DND-41 (cell line): Measurements from ENCODE around the gene ZNF277.

Source experiments
- ATAC-seq: fragments of 200-7000 bp; cut with Tn5 transposase; 3 replicates; pipeline ENCODE4 v1.9.1; 2021; ENCODE audit warnings: low read depth; ENCODE audit not compliant: insufficient read depth
- DNase-seq: peaks from one replicate; pipeline ENCODE4 v3.0.0-alpha.2; 2020
- H2AFZ ChIP-seq: 2 replicates; pipeline ENCODE4 v1.6.0; 2012; ENCODE audit warnings: low read depth, low read length
- H3K27ac ChIP-seq: 2 replicates; pipeline ENCODE4 v1.5.1; 2012; ENCODE audit warnings: low read length, inconsistent platforms
- H3K27me3 ChIP-seq: fragments of 200-600 bp; sonication (generic); 2 replicates; pipeline ENCODE4 v1.6.0; 2012; ENCODE audit warnings: low read length, mild to moderate bottlenecking, inconsistent platforms; ENCODE audit not compliant: insufficient read depth, poor library complexity
- H3K36me3 ChIP-seq: 2 replicates; pipeline ENCODE4 v1.5.1; 2012; ENCODE audit warnings: low read length, inconsistent platforms; ENCODE audit not compliant: insufficient read depth
- H3K4me1 ChIP-seq: 2 replicates; pipeline ENCODE4 v1.5.1; 2012; ENCODE audit warnings: mild to moderate bottlenecking, low read length; ENCODE audit not compliant: insufficient read depth
- H3K4me2 ChIP-seq: 2 replicates; pipeline ENCODE4 v1.6.0; 2012; ENCODE audit warnings: mild to moderate bottlenecking, moderate library complexity, low read length, inconsistent platforms; ENCODE audit not compliant: insufficient read depth
- H3K4me3 ChIP-seq, 2 experiments: fragments of 200-600 bp in 1 of 2; shearing (Covaris generic) in 1 of 2; 2 replicates each; pipeline ENCODE4 v1.5.1; 2012 to 2016; ENCODE audit warnings: inconsistent platforms in 2 of 2, low read length in 2 of 2, mild to moderate bottlenecking in 2 of 2, low read depth in 1 of 2, moderate library complexity in 1 of 2
- H3K79me2 ChIP-seq: 2 replicates; pipeline ENCODE4 v1.6.0; 2012; ENCODE audit warnings: low read length, inconsistent platforms; ENCODE audit not compliant: insufficient read depth
- H3K9ac ChIP-seq: 2 replicates; pipeline ENCODE4 v1.6.0; 2012; ENCODE audit warnings: low read depth, mild to moderate bottlenecking, inconsistent platforms, low read length, moderate library complexity
- H3K9me3 ChIP-seq: 2 replicates; pipeline ENCODE4 v1.5.1; 2012; ENCODE audit warnings: low read length, moderate library complexity, mild to moderate bottlenecking, inconsistent platforms; ENCODE audit not compliant: insufficient read depth, severe bottlenecking
- H4K20me1 ChIP-seq: 2 replicates; pipeline ENCODE4 v1.6.0; 2012; ENCODE audit warnings: low read length; ENCODE audit not compliant: insufficient read depth
- CTCF ChIP-seq: IDR thresholded peaks from 2 replicates; pipeline ENCODE4 v1.5.1; 2012; ENCODE audit warnings: borderline replicate concordance, low read length, moderate library complexity, mild to moderate bottlenecking; ENCODE audit not compliant: poor library complexity, severe bottlenecking; ENCODE audit errors: extremely low read depth
- EZH2 ChIP-seq: IDR thresholded peaks from 3 replicates; pipeline ENCODE4 v1.6.1; 2012; ENCODE audit warnings: borderline replicate concordance, low read depth, mild to moderate bottlenecking, moderate library complexity, low read length, inconsistent platforms; ENCODE audit not compliant: severe bottlenecking

Gene ZNF277

DNA sequence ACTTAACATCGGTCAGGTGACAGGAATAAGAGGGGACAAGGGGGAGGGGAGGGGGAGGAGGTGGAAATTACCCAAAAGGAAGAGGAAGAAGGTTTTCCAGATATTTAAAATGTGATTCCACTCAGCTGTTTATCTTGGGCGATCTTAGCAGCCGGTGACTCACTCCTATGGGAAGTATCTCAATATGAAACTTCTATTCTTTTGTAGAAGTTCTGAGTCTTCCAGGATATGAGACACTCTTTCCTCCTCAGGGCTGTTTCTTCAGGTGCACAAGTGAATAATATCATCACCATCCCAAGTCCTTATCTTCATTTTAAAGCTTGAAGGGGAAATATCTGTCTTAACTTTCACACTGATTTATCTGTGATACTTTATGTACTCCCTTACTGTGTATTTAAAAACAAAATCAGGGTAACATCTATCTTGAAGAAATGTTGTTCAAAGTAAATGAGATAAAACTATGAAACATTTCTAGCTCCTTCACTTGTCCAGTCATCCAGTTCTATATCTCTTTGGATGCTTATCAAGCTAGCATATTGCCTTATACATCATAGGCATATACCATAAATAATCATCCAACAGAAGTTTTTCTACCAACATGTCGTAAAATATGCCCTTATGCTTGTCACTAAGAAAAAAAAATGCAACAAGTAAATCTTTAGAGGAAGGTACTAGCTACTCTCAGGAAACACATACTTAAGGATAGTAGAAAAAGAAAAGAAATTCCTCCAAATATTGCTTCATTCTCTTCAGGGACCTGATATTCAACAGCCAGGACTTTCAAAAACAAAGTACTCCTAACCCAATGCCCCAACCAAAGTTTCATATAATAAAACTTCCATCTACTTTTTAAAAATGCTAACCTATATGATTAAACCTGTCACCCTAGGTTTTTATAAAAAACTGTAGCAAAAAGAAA lies 14.0 kb upstream of the ZNF277 start:
- DNase-seq, result no peak

GRCh38 chr7:112193915-112194502 lies 12.5 kb upstream of the ZNF277 start:
- Histone ChIP-seq H2AFZ (no peak overlapping the region), H3K27ac (no peak overlapping the region), H3K4me1 (no peaks in the 10 kb centered on the region), H3K27me3 (no peaks in the 10 kb centered on the region), H3K9ac (no peak overlapping the region), H3K9me3 (no peaks in the 10 kb centered on the region), H3K4me3 (no peak overlapping the region), H3K36me3 (no peaks in the 10 kb centered on the region), H4K20me1 (no peaks in the 10 kb centered on the region), H3K4me2 (no peak overlapping the region), H3K79me2 (no peaks in the 10 kb centered on the region)
- no peak for DNase-seq
- ATAC-seq, result no peak
- TF ChIP-seq CTCF, result no peak
- no peak for TF ChIP-seq EZH2

More for the DNA sequence above, 14.0 kb upstream of the ZNF277 start:
- no peak overlapping the region for H2AFZ ChIP-seq
- H3K9ac ChIP-seq, result no peak overlapping the region
- H3K4me1 ChIP-seq, result no peaks in the 10 kb centered on the region
- no peaks in the 10 kb centered on the region for H4K20me1 ChIP-seq
- H3K27ac ChIP-seq, result no peak overlapping the region
- no peak overlapping the region for H3K4me3 ChIP-seq
- TF ChIP-seq CTCF (no peak), EZH2 (no peak)
- no peak overlapping the region for H3K4me2 ChIP-seq
- H3K27me3 ChIP-seq, result no peaks in the 10 kb centered on the region
- no peak for ATAC-seq
- H3K9me3 ChIP-seq, result no peaks in the 10 kb centered on the region
- no peaks in the 10 kb centered on the region for H3K79me2 ChIP-seq
- no peaks in the 10 kb centered on the region for H3K36me3 ChIP-seq

DNA sequence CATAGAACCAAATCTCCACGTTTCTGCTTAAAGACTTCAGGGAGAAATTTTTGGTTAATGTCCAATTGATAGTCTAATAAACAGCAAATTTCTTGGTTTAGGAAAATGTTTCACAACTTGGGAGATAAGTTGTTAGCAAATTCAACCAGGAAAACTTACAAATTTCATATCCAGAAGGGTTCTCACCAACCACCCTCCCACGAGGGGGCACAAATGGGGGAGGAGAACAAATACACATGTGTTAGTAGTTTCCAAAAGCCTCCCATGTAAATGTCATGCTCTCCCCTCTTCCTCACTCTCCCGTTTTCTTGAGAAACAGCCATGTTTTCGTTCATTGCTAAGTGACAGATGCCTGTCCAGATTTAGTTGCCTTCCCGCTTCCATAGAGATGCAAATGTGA lies 10.8 kb upstream of the ZNF277 start:
- no peak overlapping the region for H3K4me3 ChIP-seq
- no peaks in the 10 kb centered on the region for H4K20me1 ChIP-seq
- H3K4me1 ChIP-seq, result no peaks in the 10 kb centered on the region

More for the DNA sequence above, 10.8 kb upstream of the ZNF277 start:
- Histone ChIP-seq H3K9me3 (no peaks in the 10 kb centered on the region), H2AFZ (no peak overlapping the region), H3K4me2 (no peak overlapping the region), H3K79me2 (no peaks in the 10 kb centered on the region), H3K9ac (no peak overlapping the region), H3K27ac (no peak overlapping the region), H3K36me3 (no peaks in the 10 kb centered on the region), H3K27me3 (no peaks in the 10 kb centered on the region)
- TF ChIP-seq EZH2, result no peak
- TF ChIP-seq CTCF, result no peak
- no peak for DNase-seq
- ATAC-seq, result no peak
